Stimulated activated CD4-positive, alpha-beta T cell treated with anti-CD3 and anti-CD28 coated beads, TNF-alpha, amount 100 ng/mL, for 1 hour (primary cell): ENCODE results near the gene UMODL1.
"Not testable (repeated sequence)": the region's sequence is repeated elsewhere in the genome, so short reads cannot be mapped to it uniquely, and the experiment has no call there.

Experiments used
- DNase-seq, 3 donors: peaks; one replicate each; pipeline ENCODE4 v3.0.0-alpha.2; 2020; ENCODE audit warnings: low read depth in 3 of 3, low spot score in 1 of 3

The UMODL1 gene

GRCh38 chr21:42162831-42163510 lies 91.9 kb downstream of the UMODL1 start:
- DNase-seq: no peak

DNA sequence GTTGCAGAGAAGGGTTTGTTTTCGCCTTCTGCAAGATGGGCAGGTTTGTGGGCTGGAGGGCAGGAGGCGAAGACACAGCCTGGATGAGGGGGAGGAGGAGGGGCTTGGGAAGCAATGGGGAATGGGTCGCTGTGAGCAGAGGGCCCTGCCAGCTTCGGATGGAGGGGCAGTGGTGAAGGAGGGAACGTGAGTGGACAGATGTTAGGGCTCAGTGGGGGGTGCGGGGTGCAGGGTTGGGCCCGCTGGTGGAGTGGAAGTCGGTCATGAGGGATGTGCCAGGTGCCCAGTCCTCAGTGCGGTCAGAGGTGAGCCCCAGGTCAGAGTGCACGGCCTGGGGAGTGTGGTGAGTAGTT lies 92.4 kb downstream of the UMODL1 start:
- no peak for DNase-seq

DNA sequence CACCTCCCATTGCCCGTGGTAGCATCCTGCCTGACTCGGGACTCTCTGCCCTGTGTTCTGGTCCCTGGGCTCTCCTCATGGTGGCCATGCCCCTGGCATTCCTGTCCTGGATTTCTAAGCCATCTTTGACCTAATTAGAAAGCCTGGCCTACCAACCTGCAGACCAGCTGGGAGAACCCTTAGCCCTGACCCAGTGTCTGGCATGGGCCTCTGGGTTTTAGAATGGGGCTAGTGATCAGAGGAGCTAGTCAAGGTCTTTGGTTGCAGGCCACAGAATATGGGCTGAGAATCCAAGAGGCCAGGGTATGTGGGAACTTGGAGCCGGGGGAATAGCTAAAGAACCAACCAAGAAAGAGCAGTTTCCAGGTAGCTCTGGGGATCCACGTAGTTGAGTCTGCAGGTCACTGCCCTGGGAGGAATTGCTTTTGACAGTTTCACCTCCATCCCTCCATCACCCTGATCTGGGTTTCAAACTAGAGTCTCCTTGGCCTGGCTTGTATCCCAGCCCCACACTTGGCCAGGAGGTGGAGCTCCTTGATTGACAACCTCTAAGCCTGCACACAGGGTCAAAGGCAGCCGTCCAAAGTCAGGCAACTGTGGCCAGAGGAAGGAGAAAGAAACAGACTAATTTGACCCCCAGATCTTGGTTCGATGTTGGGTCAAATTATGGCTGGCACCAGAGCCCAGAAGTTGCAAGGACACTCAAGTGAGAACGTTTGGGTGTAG lies 93.1 kb downstream of the UMODL1 start:
- DNase-seq: peak; percentile 20 to 32 (median 24)

DNA sequence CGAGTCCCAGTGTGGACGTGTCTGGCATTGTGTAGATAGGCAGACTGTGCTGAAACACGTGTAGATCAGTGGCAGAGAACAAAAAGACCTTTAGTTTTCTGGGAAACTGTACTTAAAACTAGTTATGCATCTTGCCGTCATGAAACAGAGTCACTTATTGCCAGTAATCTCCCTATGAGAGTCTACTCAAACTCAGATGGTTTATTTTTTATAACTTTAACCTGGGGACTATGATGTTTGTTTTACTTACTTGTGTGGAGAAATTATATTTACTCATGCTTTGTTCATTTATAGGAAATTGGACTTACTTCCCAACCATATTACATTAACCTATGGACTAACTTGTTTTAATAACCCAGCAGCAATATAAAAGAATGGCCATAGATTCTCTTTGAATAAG lies 93.7 kb downstream of the UMODL1 start:
- DNase-seq: no peak

DNA sequence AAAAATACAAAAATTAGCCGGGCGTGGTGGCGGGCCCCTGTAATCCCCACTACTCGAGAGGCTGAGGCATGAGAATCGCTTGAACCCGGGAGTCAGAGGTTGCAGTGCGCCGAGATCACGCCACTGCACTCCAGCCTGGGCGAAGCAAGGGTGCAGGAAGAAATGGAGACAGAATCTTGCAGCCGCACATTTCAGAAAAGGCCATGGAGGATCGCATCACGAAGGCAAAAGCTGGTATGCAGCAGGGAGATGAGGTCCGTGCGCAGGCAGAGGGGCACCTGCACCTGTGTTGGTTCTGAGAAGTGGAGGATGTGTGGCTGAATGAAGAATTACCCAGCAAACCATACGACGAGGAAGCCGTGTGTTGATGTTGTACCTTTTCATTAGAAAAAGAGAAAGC lies 94.8 kb downstream of the UMODL1 start:
- no peak for DNase-seq

- DNase-seq: no peak
Measured at GRCh38 chr21:42169758-42170157, 98.6 kb downstream of the UMODL1 start.

- no peak for DNase-seq
Measured at GRCh38 chr21:42171091-42172053, 100.3 kb downstream of the UMODL1 start.

GRCh38 chr21:42172596-42173483 lies 101.7 kb downstream of the UMODL1 start:
- no peak for DNase-seq

GRCh38 chr21:42174173-42174572 lies 103.1 kb downstream of the UMODL1 start:
- DNase-seq: no peak

- DNase-seq: no peak
Measured at GRCh38 chr21:42175110-42175710, 104.1 kb downstream of the UMODL1 start.

DNA sequence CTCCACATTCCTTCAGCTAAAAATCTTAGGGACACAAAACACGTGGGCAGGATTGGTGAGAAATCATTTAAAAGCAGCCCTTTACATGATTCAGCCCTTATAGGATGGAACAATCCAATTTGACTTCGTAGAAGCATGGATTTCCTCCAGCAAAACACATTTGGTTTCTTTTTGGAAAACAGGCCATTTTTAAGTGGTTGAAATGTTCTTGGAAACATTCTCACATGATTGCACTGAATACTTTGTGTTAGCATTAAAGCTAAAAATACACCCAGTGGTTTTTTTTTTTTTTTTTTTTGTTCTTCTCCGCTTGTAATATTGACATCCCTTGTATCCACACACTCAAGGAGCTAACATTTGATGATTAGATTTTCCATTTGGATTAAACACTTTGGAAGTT lies 105.7 kb downstream of the UMODL1 start:
- no peak for DNase-seq

GRCh38 chr21:42179316-42179715 lies 108.2 kb downstream of the UMODL1 start:
- DNase-seq: no peak

GRCh38 chr21:42180001-42180400 lies 108.9 kb downstream of the UMODL1 start:
- not testable (repeated sequence) for DNase-seq

DNA sequence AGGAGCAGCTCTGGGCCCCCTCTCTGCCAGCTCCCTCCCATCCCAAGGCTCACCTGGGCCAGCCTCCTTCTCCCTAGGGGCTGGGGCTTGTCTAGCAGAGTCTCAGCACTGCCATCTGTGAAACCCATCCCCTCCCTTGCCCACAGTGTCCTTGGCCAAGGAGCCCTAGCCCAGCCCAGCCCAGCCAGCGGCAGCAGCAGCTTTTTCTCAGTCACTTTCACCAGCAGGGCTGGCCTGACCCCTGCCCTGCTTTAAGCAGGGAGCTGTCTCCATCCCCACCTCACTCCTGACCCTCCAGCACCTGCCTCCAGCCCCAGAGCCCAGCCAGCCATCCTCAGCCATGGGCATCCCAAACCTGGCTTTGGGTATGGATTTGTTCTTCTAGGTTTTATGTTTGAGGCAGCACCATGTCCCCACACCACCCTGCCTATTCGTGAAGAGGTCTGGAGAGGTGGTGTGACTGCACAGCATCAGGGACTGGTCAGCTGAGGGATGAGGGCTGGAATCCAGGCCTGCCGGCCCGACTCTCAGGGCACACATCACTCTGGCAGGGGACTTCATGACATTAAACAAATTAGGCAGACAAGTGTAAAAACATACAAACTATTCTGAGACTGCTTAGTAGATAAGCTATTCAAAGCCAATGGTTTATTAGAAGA lies 111.7 kb downstream of the UMODL1 start:
- DNase-seq: no peak

DNA sequence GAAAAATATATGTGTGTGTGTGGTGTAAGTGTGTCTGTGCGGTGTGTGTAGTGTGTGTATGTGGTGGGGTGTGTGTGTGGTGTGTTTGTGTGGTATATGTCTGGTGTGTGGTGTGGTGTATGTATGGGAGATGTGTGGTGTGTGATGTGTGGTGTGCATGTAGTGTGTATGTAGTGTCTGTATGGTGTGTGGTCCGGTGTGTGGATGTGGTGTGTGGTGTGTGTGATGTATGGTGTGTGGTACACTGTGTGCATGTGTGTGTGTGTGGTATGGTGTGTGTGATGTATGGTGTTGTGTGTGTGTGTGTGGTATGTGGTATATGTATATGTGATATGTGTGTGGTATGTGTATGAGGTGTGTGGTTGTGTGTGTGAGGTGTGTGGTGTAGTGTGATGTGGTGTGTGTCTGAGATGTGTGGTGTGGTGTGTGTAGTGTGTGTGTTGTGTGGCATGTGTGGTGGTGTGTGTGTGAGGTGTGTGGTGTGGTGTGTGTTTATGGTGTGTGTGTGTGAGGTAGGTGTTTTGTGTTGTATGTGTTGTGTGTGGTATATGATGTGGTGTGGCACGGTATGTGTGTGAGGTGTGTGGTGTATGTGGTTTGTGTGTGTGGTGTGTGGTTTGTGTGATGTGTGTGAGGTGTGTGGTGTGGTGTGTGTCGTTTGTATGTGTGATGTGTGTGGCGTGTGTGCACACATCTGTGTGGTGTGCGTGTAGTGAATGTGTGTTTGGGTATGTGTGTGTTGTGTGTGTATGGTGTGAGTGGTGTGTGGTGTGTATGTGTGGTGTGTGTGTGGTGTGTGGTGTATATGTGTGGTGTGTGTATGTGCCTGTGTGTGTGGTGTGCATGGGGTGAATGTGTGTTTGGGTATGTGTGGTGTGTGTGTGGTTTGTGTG lies 112.5 kb downstream of the UMODL1 start:
- no peak for DNase-seq

DNA sequence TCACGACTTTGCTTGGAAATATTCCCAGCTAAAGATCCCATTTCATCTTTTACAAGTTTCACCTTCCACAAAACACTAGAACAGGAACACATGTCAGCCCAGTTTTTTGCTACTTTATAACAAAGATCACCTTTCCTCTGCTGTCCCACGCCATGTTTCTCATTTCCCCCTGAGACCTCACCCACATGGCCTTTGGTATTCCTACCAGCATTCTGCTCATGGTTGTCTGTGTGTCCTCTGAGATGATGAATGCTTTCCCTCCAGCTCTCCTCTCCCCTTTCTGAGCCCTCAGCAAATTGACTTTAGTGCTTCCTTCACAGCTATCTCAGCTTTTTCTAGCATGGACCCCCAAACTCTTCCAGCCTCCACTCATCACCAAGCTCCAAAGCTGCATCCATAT lies 115.5 kb downstream of the UMODL1 start:
- DNase-seq: no peak

DNA sequence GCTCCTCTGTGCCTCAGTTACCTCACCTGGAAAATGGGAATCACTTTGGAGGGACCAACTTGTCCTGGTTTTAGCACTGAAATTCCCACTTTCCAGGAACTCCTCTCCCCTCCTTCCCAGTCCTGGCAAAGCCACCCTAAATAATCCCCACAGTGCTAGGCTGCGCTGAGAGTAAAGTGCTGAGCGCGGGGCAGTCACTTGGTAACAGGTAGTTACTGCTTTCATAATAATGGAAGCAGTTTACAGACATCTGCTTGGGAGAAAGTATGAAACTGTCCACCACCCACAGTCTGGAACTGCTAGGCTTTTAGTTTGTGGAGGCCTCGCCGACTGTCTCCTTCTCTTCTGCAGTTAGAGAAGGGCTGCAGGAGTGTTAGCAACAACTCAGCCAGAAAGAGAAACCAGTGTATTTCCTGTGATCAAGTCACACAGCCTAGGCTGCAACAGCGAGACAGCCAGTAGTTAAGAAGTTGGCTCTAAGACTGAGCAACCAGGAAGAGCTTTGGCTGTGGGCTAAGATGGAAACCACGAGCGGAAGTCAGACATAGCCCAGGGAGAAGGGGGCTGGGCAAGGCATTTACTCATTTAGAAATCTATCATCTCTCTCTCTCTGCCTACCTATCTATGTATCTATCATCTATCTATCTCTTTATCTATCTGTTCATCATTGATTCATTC lies 117.0 kb downstream of the UMODL1 start:
- peak; percentile 48 to 67 (median 61) for DNase-seq

GRCh38 chr21:42188663-42189062 lies 117.5 kb downstream of the UMODL1 start:
- DNase-seq: no peak
